Measurements from ENCODE around the gene ADCY9.

Gene ADCY9

GRCh38 chr16:4010225-4011158 is 105.8 kb downstream of the ADCY9 start:
- no peak for TF ChIP-seq CTCF (IDR thresholded peaks at IDR 0.05; ENCODE audit: low read depth, low read length)
- H3K4me3 ChIP-seq (ENCODE audit: low read depth, low read length): no peak overlapping the region

GRCh38 chr16:4009177-4009576 is 107.1 kb downstream of the ADCY9 start:
- no peak overlapping the region for H3K4me3 ChIP-seq (ENCODE audit: low read depth, low read length)
- no peak for TF ChIP-seq CTCF (IDR thresholded peaks at IDR 0.05; ENCODE audit: low read depth, low read length)

- H3K4me3 ChIP-seq (ENCODE audit: low read depth, low read length): no peak overlapping the region
- TF ChIP-seq CTCF (IDR thresholded peaks at IDR 0.05; ENCODE audit: low read depth, low read length): no peak
Measured at GRCh38 chr16:4008116-4008515, 108.1 kb downstream of the ADCY9 start.

- H3K4me3 ChIP-seq (ENCODE audit: low read depth, low read length): no peak overlapping the region
- no peak for TF ChIP-seq CTCF (IDR thresholded peaks at IDR 0.05; ENCODE audit: low read depth, low read length)
Measured at GRCh38 chr16:4006397-4006999, 109.7 kb downstream of the ADCY9 start.

GRCh38 chr16:4005731-4006130 is 110.5 kb downstream of the ADCY9 start:
- H3K4me3 ChIP-seq (ENCODE audit: low read depth, low read length): no peak overlapping the region
- TF ChIP-seq CTCF (IDR thresholded peaks at IDR 0.05; ENCODE audit: low read depth, low read length): no peak

- TF ChIP-seq CTCF (IDR thresholded peaks at IDR 0.05; ENCODE audit: low read depth, low read length): no peak
Measured at GRCh38 chr16:4005281-4005680, 111.0 kb downstream of the ADCY9 start.

GRCh38 chr16:4004206-4004605 is 112.0 kb downstream of the ADCY9 start:
- TF ChIP-seq CTCF (IDR thresholded peaks at IDR 0.05; ENCODE audit: low read depth, low read length): no peak

More at GRCh38 chr16:4005281-4005680, 111.0 kb downstream of the ADCY9 start:
- no peak overlapping the region for H3K4me3 ChIP-seq (ENCODE audit: low read depth, low read length)

More at GRCh38 chr16:4004206-4004605, 112.0 kb downstream of the ADCY9 start:
- H3K4me3 ChIP-seq (ENCODE audit: low read depth, low read length): no peak overlapping the region
